Measurements from ENCODE around the gene ZNF426. TPM values are rescaled to one million over a fixed set of nuclear protein-coding genes. Genes with fewer than 3 reads are reported as not detected.

ZNF426 gene
- total RNA-seq, 1 donor from 2014 or later, result 22.7 TPM

- intact Hi-C loops (cut with micrococcal nuclease), result no loop called here
- Mint-ChIP-seq H3K27ac (no peak overlapping the region), H3K4me1 (no peaks in the 10 kb centered on the region), H3K9me3 (peaks cover 53% of the 10 kb centered on the region), H3K4me3 (no peak overlapping the region), H3K27me3 (no peaks in the 10 kb centered on the region), H3K36me3 (ENCODE audit: low read depth) (peaks cover 87% of the 10 kb centered on the region)
- CTCF ChIA-PET, result no interaction called here
- no peak for TF ChIP-seq CTCF (IDR thresholded peaks at IDR 0.05)
- POLR2A ChIA-PET, result no interaction called here
- DNase-seq, result no peak
- ATAC-seq (ENCODE audit: low read depth), result no peak
Observed at GRCh38 chr19:9528757-9529336, 9.6 kb downstream of the ZNF426 start.

- intact Hi-C loops (cut with micrococcal nuclease), result no loop called here
- CTCF ChIA-PET, result no interaction called here
- no peak overlapping the region for H3K4me3 Mint-ChIP-seq
Observed at GRCh38 chr19:9523885-9524474, 14.5 kb downstream of the ZNF426 start.

GRCh38 chr19:9507285-9507684, 31.2 kb downstream of the ZNF426 start:
- intact Hi-C loops (cut with micrococcal nuclease), result no loop called here
- ATAC-seq (ENCODE audit: low read depth), result no peak
- Mint-ChIP-seq H3K4me1 (no peaks in the 10 kb centered on the region), H3K9me3 (peaks cover 31% of the 10 kb centered on the region), H3K36me3 (ENCODE audit: low read depth) (peaks cover 5% of the 10 kb centered on the region), H3K4me3 (no peak overlapping the region), H3K27me3 (no peaks in the 10 kb centered on the region), H3K27ac (no peak overlapping the region)
- no peak for DNase-seq
- TF ChIP-seq CTCF (IDR thresholded peaks at IDR 0.05), result no peak
- CTCF ChIA-PET, result no interaction called here
- POLR2A ChIA-PET, result no interaction called here

More at GRCh38 chr19:9523885-9524474, 14.5 kb downstream of the ZNF426 start:
- Mint-ChIP-seq H3K27me3 (no peaks in the 10 kb centered on the region), H3K27ac (no peak overlapping the region), H3K9me3 (peaks cover 38% of the 10 kb centered on the region), H3K4me1 (no peaks in the 10 kb centered on the region), H3K36me3 (ENCODE audit: low read depth) (peaks cover 59% of the 10 kb centered on the region)
- ATAC-seq (ENCODE audit: low read depth) (no peak), DNase-seq (no peak)
- TF ChIP-seq CTCF (IDR thresholded peaks at IDR 0.05), result no peak
- POLR2A ChIA-PET, result interaction anchor here (0.6 kb wide), 1 partner anchor 231 kb away, joined by 5 read pairs; no protein-coding TSS in a partner anchor

- H3K27ac Mint-ChIP-seq, result no peak overlapping the region
- no peak for TF ChIP-seq CTCF (IDR thresholded peaks at IDR 0.05)
- H3K27me3 Mint-ChIP-seq, result peaks cover 2% of the 10 kb centered on the region
- DNase-seq, result no peak
- H3K36me3 Mint-ChIP-seq (ENCODE audit: low read depth), result peaks cover 11% of the 10 kb centered on the region
- intact Hi-C loops (cut with micrococcal nuclease), result no loop called here
- no peak for ATAC-seq (ENCODE audit: low read depth)
- H3K4me3 Mint-ChIP-seq, result no peak overlapping the region
- H3K4me1 Mint-ChIP-seq, result no peaks in the 10 kb centered on the region
- H3K9me3 Mint-ChIP-seq, result peaks cover 24% of the 10 kb centered on the region
- ChIA-PET CTCF (no interaction called here), POLR2A (interaction anchor here (0.7 kb wide), 1 partner anchor 1006 kb away, joined by 3 read pairs; no protein-coding TSS in a partner anchor)
Observed at GRCh38 chr19:9500796-9501195, 37.6 kb downstream of the ZNF426 start.

- H3K36me3 Mint-ChIP-seq (ENCODE audit: low read depth), result peaks cover 11% of the 10 kb centered on the region
- peak within 1 kb of the TSS; percentile 32 for H3K4me3 Mint-ChIP-seq
- H3K9me3 Mint-ChIP-seq, result peaks cover 17% of the 10 kb centered on the region
- intact Hi-C loops (cut with micrococcal nuclease), result no loop called here
- CTCF ChIA-PET, result no interaction called here
- DNase-seq (no peak), ATAC-seq (ENCODE audit: low read depth) (no peak)
- peaks cover 2% of the 10 kb centered on the region for H3K27me3 Mint-ChIP-seq
- no peak within 1 kb of the TSS for H3K27ac Mint-ChIP-seq
- TF ChIP-seq CTCF (IDR thresholded peaks at IDR 0.05), result no peak
- H3K4me1 Mint-ChIP-seq, result no peaks in the 10 kb centered on the region
- POLR2A ChIA-PET, result no interaction called here
Observed at GRCh38 chr19:9498183-9498902, 40.1 kb downstream of the ZNF426 start, which contains the start of gene ZNF560. ZNF560 (minus strand) TSS chr19:9498616; CDS start chr19:9475313, 23,303 bp downstream.
